Activated CD4-positive, alpha-beta T cell treated with anti-CD3 and anti-CD28 coated beads, Interleukin-2, amount 50 U/mL, for 16 hours (primary cell): ENCODE data around the gene KBTBD6.
"Not testable (repeated sequence)": the region's sequence is repeated elsewhere in the genome, so short reads cannot be mapped to it uniquely, and the experiment has no call there.

Experiments
- DNase-seq: peaks from one replicate; pipeline ENCODE4 v3.0.0-alpha.2; 2020

KBTBD6 gene

GRCh38 chr13:41131660-41132511, 716 bp downstream of the KBTBD6 start:
- peak; percentile 12 for DNase-seq

- DNase-seq = not testable (repeated sequence)
These were observed 1.4 kb downstream of the KBTBD6 start for GRCh38 chr13:41131189-41131588.

GRCh38 chr13:41130356-41130755, 2.2 kb downstream of the KBTBD6 start:
- DNase-seq = peak; percentile 27

GRCh38 chr13:41127701-41128100, 4.9 kb downstream of the KBTBD6 start:
- DNase-seq = no peak

- DNase-seq = no peak
These were observed 9.8 kb downstream of the KBTBD6 start for GRCh38 chr13:41122838-41123237.

GRCh38 chr13:41117869-41118268, 14.7 kb downstream of the KBTBD6 start:
- DNase-seq = no peak

GRCh38 chr13:41111454-41111853, 21.1 kb downstream of the KBTBD6 start:
- no peak for DNase-seq

GRCh38 chr13:41107584-41108014, 25.0 kb downstream of the KBTBD6 start:
- no peak for DNase-seq

GRCh38 chr13:41107104-41107571, 25.5 kb downstream of the KBTBD6 start:
- no peak for DNase-seq

GRCh38 chr13:41099986-41100385, 32.6 kb downstream of the KBTBD6 start:
- DNase-seq = no peak

- no peak for DNase-seq
These were observed 33.8 kb downstream of the KBTBD6 start for GRCh38 chr13:41098761-41099160.

- not testable (repeated sequence) for DNase-seq
These were observed 36.9 kb downstream of the KBTBD6 start for GRCh38 chr13:41095681-41096080.

- DNase-seq = no peak
These were observed 46.5 kb downstream of the KBTBD6 start for GRCh38 chr13:41085961-41086585.

GRCh38 chr13:41079725-41080124, 52.9 kb downstream of the KBTBD6 start:
- DNase-seq = no peak
